Activated CD4-positive, alpha-beta T cell treated with anti-CD3 and anti-CD28 coated beads for 4 hours (primary cell): Measurements from ENCODE around the gene SLIT1.

Experiments
- DNase-seq, 2 donors: peaks; one replicate each; pipeline ENCODE4 v3.0.0-alpha.2; 2020

Gene SLIT1

DNA sequence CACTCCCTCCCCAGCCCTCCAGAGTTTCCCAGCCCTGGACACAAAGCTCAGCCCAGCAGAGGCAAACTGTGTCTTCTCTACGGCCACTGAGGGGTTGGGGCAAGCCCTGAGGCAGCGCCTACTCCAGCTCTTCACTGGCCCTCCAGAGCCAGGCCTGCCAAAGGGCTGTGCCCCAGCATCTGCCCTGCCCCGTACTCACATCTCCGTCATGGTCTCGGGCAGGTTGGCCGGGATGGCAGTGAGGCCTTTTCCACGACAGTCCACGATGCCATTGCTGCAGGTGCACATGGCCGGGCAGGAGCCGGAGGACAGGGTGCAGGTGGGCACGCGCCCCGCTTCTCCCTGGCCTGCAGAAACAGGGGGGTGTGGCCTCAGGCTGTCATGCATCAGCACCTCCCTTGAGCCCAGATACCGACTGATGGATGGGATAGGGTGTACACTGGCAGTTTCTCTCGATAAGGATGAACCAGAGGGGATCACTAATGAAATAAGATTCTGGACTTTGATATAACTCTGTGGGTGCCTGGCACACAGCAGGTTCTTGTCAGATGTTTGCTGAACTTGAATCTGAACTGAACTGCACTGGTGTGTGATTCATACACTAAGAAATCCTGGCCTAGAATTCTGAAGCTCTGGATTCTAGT lies 125.2 kb downstream of the SLIT1 start:
- no peak for DNase-seq

DNA sequence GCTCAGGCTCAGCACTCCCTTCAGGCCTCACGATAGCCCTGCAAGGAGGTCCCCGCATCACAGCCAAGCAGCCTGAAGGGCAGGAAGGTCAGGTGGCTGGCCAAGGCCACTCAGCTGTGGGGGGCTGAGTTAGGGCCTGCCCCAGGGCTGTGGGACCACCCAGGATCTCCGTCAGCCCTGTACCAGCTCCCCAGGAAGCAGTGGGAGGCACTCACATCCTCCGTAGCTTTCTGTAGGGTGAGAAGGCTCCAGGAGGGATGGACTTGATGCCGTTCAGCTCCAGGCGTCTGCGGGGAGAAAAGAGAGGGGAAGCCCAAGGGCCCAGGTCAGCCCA lies 125.9 kb downstream of the SLIT1 start:
- DNase-seq, result no peak

DNA sequence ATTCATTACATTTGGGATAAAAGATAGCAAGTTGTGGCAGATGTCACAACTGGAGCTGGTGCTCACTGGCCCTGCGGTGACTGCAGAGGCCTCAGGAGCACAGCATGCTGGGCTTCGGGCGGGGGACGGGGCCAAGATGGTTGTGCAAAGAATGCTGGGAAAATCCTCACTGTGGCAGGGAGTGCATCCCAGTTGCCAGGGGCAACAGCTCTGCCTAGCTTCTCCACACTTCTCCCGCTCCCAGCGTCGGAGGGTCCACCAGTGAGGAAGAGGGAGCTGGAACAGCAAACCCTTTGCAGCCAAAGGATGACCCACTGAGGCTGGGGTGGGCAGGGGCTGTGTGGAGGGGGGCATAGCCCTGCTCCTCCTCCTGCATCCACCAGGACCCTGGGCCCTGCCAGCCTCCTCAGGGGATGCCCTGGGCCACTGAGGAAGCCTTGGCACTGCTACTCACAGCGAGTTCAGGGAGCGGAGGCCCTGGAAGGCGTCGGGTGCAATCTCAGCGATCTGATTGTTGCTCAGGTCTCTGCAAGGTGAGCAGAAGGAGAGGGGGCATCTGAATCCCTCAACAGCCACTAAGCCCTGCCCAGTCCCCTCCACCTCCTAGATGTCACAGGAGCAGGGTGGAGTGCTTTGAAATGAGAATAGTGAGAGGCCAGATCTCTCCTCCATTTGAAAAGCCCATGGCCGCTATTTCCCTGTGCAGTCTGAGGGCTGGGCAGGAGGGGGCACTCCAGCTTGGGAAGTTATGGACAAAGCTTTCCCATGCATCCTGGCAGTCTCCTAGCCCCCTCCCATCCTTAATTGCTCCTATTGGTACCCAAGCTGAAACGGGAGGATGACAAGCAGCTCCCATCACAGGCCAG lies 126.5 kb downstream of the SLIT1 start:
- no peak for DNase-seq

DNA sequence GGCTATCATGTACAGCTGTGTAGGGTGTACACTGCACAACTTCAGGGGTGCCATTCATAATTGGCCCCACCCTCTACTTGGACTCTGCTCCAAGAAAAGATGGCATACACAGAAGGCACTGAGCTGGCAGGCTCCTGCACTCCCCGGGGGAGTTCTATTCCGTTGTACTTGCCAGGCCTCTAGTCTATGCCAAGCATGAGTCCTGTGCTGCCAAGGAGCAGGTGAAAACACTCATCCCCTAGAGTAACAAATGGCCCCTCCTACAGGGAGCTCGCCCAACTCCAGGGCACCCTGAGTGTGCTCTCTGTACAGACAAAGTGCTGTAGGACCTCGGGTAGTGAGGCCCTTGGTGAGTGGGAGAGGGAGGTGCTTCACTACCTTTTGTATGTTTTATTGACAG lies 127.2 kb downstream of the SLIT1 start:
- DNase-seq, result no peak

DNA sequence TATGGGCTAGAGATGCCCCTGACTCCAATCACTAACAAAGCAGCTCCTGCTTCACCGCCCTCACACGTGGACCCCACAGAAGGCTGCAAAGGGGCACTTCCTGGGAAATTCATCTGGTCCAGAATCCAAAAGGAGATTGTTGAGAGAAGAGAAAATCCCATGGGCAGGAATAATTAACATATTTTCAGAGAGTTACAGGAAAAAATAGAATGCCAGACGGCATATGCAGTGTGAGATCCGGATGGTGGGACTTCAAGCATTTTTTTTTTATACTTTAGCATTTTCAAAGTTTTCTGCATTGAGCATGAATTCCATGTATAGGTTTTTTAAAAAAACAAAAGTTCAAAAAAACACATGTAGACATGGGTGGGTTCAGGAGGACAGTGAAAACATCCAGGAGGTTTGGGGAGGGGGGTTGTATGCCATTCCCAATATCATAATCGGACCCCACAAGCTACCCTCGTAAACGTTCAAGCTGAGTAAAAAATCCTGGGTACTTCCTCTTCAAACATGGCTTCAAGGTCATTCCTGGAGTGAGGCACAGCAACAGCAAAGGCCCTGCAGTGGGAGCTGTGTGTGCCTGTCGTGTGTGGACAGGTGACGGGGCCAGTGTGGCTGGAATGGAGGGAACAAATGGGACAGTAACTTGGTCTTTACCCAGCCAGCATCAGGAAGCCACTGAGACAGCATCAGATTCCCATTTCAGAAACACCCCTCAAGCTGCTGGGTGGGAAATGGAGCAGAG lies 128.1 kb downstream of the SLIT1 start:
- no peak for DNase-seq

GRCh38 chr10:97056003-97056630 lies 129.6 kb downstream of the SLIT1 start:
- DNase-seq, result no peak

GRCh38 chr10:97053276-97053675 lies 132.5 kb downstream of the SLIT1 start:
- DNase-seq, result no peak

GRCh38 chr10:97050956-97051496 lies 134.7 kb downstream of the SLIT1 start:
- DNase-seq, result no peak

DNA sequence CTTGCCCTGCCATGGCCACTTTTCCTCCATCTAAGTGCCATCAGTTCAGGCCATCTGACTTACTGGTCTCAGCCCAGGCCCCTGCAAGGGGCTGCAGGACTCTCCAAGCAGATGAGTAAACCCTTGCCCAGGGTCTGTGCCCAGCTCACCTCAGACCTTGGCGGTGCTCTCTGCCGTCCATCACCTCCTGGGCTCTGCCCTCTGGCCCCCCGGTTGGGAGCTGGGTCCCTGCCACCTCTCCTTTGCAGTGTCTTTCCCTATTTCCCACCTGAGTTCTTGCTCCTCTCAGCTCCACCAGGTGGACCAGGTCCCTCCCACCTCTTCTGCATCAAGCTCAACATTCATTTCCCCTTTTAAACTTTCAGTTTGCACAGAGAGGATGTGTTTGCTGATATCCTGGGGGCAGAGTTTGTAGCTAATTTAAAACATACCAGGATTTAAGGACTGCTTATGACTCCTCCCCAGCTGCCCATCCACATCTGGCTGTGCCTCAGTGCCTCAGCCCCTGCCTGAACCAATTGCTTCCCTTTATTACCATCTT lies 135.5 kb downstream of the SLIT1 start:
- DNase-seq, result no peak

- DNase-seq, result no peak
Observed at GRCh38 chr10:97049670-97050069, 136.1 kb downstream of the SLIT1 start.

DNA sequence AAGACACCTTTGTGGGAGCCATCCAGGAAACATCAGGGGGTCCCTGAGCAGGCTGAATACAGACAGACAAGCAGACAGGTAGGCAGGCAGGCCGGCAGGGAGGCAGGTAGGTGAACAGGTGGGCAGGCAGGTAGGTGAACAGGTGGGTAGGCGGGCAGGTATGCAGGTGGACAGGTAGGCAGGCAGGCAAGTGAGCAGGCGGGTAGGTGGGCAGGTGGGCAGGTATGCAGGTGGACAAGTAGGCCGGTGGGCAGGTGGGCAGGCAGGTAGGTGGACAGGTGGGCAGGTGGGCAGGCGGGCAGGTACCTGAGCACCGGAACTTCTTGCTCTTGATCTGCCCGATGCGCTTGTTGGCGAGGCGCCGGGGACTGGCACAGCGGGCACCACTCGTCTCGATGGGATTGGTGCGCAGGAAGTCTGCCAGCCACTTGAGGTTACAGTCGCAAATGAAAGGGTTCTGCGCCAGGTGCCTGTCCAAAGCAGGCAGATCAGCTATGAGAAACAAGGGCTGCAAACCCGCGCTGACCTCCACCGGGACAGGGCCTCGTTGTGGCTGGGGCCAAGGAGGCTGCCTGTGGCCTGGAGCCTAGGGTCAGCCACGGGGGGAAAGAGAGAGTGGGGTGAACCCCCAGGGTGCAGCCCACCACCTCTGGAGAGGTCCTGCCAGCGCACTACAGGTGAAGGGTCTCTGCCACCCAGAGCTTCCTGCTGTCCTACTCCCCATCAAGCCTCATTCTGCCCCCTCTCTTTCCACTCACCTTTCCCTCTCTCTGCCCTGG lies 136.9 kb downstream of the SLIT1 start:
- DNase-seq, result no peak

DNA sequence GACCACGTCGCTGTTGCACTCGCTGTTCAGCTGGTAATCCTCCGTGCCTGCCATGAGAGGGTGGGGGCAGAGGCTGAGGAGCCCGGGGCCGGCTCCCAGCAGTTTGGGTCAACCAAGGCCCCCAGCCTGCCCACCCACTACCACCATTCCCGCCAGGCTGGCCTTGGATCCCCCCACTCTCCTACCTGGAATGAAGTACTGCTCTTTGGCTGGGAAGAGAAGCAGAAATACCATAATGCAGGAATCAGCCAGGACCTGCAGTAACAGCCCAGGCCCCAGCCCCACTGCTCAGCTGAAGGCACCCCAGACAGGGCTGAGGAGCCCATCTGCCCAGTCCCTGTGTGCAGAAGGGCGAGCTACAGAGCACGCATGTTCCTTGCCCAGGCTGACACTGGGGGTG lies 138.0 kb downstream of the SLIT1 start:
- DNase-seq, result no peak

- no peak for DNase-seq
Observed at GRCh38 chr10:97047083-97047736, 138.5 kb downstream of the SLIT1 start.

DNA sequence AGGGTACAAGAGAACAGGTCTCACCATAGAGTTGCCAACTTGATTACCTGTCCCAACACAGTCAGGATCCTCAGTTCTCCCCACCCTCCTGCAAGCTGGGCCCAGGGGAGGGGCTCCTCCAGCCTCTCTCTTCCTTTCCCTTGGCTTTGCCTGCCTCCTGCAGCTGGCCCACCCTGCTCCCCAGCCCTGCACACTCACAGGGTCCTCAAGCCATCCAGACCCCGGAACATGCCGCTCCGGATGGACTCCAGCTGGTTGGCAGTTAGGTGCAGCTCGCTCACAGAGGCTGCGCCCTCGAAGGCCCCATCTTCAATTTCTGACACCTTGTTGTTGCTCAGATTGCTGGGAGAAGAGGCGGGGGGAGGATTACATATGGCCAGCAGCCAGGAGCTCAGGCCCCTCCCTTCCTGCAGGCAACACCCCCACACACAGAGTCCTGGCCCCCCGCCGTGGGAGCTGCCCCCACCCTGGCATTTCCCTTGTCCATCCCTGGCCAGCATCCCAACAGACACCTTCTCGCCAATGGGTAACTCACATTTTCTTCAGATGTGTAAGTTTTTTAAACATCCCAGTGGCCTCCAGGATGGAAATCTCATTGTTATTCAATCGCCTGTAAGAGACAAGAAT lies 139.2 kb downstream of the SLIT1 start:
- no peak for DNase-seq

GRCh38 chr10:97043563-97043855 lies 142.2 kb downstream of the SLIT1 start:
- DNase-seq, result no peak

GRCh38 chr10:97042716-97043562 lies 142.8 kb downstream of the SLIT1 start:
- no peak for DNase-seq

DNA sequence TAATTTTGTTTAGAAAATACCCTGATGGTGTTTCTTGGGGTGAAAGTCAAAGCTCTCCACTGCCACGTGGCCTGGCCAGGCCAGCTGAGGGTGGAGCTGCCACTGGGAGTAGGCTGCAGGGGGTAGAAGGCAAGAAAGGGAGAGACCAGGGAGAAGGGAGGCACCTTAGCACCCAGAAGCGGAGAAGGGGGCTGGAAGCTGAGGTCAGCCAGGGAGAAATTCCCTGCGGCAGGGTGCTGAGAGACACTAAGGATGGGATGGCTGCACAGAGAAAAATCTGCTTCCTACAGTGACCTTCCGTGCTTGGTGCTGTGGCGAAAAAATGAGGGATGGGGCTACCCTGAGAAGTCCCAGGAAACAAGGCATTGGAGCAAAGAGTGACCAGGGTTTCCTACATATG lies 143.7 kb downstream of the SLIT1 start:
- DNase-seq, result no peak

GRCh38 chr10:97040706-97041105 lies 145.1 kb downstream of the SLIT1 start:
- DNase-seq, result no peak

- no peak for DNase-seq
Observed at GRCh38 chr10:97040248-97040584, 145.5 kb downstream of the SLIT1 start.

- no peak for DNase-seq
Observed at GRCh38 chr10:97039538-97040247, 146.1 kb downstream of the SLIT1 start.
